Lower leg skin (tissue), 4 donors: ENCODE results near the gene PLOD1. TPM values are rescaled to one million over a fixed set of nuclear protein-coding genes. Genes with fewer than 3 reads are reported as not detected.

ENCODE experiments used
- DNase-seq, 2 donors: peaks; one replicate each; pipeline ENCODE4 v3.0.0-alpha.2; 2019; ENCODE audit warnings: low spot score in 2 of 2
- H3K4me3 ChIP-seq: fragments of 200-600 bp; sonication (generic); 2 replicates; pipeline ENCODE4 v1.5.1; 2017; ENCODE audit warnings: mild to moderate bottlenecking, low read depth; ENCODE audit not compliant: poor library complexity, severe bottlenecking
- POLR2A ChIP-seq, 2 donors: fragments of 450-650 bp; IDR thresholded peaks; one replicate each; pipeline ENCODE4 v1.6.1; 2016 to 2017; ENCODE audit warnings: antibody characterized with exemption in 2 of 2, mild to moderate bottlenecking in 1 of 2, moderate library complexity in 1 of 2
- WGBS, 2 donors: methylation state at CpG; one replicate each; pipeline ENCODE4 v1.1.5; 2018; 5-methylcytosine and 5-hydroxymethylcytosine counted together
- intact Hi-C: fragments of 100-400 bp; cut with DNase I; formaldehyde crosslinking; loops from one replicate; pipeline ENCODE4 v1.15.0; 2023; ENCODE audit warnings: low total_unique reads
- total RNA-seq, 4 donors: library from RNA; depleted of rRNA; stranded (reverse); fragments of >200 nt; gene quantifications; one replicate each; pipeline ENCODE4 v1.1.0, GENCODE V29; 2016
- TF ChIP-seq, protein P1 (sequence below), 3 donors: fragments of 450-650 bp; IDR thresholded peaks; one replicate each; pipeline ENCODE4 v1.5.1; 2016; ENCODE audit warnings: antibody characterized with exemption in 3 of 3, mild to moderate bottlenecking in 3 of 3, moderate library complexity in 2 of 3

Gene PLOD1
- total RNA-seq, 4 donors from 2014 or later: 26.5 to 54.0 (median 41.3) TPM

DNA sequence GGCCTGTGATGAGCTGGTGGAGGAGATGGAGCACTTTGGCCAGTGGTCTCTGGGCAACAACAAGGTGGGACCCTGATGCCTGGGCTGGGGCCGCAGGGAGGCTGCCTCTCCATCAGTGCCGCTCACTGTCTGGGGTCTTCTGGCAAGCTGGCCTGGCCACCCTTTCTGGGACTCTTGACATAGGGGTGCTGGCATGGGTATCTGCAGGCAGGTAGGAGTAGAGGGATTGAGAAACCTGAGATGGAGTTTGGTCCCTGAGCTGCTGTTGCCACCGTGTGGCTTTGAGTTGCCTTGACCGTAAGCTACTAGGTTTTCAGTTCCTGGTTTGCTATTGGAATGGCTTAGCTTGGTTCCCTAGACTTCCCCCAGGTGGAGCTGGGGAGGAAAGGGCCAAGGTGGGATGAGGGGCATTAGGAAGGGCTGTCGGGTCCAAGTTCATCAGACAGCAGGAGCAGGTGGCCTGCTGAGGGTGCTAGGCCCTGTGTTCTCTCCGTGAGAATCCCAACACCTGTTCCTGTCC lies 32.6 kb downstream of the PLOD1 start:
- TF ChIP-seq, protein P1, sequence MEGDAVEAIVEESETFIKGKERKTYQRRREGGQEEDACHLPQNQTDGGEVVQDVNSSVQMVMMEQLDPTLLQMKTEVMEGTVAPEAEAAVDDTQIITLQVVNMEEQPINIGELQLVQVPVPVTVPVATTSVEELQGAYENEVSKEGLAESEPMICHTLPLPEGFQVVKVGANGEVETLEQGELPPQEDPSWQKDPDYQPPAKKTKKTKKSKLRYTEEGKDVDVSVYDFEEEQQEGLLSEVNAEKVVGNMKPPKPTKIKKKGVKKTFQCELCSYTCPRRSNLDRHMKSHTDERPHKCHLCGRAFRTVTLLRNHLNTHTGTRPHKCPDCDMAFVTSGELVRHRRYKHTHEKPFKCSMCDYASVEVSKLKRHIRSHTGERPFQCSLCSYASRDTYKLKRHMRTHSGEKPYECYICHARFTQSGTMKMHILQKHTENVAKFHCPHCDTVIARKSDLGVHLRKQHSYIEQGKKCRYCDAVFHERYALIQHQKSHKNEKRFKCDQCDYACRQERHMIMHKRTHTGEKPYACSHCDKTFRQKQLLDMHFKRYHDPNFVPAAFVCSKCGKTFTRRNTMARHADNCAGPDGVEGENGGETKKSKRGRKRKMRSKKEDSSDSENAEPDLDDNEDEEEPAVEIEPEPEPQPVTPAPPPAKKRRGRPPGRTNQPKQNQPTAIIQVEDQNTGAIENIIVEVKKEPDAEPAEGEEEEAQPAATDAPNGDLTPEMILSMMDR (IDR thresholded peaks at IDR 0.05): no peak
- TF ChIP-seq POLR2A (IDR thresholded peaks at IDR 0.05): no peak
- intact Hi-C loops: loop anchor here (5.0 kb wide), 1 partner anchor 125 kb away; no protein-coding TSS in a partner anchor
- 44 to 65% methylated on average over 6 of the region's 6 CpGs for WGBS, 2 donors
- DNase-seq: no peak
- H3K4me3 ChIP-seq: no peak overlapping the region

DNA sequence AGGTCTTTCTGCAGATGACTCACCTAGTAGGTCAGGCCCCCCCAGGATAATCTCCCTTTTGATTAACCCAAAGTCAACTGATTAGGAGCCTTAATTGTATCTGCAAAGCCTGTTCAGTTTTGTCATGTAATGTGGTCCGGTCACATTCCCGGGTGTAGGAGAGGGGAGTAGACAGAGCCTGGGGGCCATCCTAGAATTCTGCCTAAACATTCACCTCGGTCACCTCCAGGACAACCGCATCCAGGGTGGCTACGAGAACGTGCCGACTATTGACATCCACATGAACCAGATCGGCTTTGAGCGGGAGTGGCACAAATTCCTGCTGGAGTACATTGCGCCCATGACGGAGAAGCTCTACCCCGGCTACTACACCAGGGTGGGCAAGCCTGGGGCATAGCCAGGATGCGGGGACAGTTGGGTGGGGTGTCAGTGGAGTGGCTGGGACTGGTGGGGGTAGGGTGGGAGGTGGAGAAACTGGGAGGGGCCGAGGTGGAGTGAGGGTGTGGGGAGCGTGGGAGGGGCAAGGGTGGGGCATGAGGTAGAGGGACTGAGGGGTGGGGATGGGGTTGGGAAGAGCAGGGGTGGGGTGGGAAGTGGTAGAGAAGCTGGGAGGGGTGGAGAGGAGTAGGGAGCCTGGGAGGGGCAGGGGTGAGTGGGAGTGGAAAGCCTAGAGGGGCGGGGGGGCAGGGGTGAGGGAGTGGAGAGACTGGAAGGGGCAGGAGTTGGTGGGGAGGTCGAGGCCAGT lies 36.1 kb downstream of the PLOD1 start:
- TF ChIP-seq, protein P1 (IDR thresholded peaks at IDR 0.05): no peak
- no peak for TF ChIP-seq POLR2A (IDR thresholded peaks at IDR 0.05)
- no peak for DNase-seq
- intact Hi-C loops: no loop called here
- WGBS, 2 donors: 59 to 66% methylated on average over 13 to 16 of the region's 17 CpGs
- H3K4me3 ChIP-seq: no peak overlapping the region

DNA sequence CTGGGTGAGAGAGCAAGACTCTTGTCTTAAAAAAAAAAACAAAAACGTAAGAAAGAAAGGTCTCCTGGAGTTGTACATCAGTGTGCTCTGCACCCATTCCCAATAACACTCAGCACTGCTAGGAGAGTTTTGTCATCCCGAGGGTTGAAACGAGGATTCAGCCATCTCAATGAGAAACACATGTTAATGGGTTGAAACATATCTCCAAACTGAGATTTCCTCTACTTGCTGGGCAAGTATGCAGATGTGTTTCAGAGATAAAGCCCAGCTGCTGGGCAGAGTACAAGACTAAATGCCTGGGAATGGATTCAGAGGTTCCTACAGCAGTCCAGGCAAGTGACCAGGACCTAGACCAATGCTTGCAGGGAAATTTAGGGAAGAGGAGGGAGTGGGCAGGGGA lies 43.1 kb downstream of the PLOD1 start:
- intact Hi-C loops: no loop called here
- no peak for DNase-seq
- no peak for TF ChIP-seq POLR2A (IDR thresholded peaks at IDR 0.05)
- H3K4me3 ChIP-seq: no peak overlapping the region
- 26 to 31% methylated on average over 3 of the region's 3 CpGs for WGBS, 2 donors

DNA sequence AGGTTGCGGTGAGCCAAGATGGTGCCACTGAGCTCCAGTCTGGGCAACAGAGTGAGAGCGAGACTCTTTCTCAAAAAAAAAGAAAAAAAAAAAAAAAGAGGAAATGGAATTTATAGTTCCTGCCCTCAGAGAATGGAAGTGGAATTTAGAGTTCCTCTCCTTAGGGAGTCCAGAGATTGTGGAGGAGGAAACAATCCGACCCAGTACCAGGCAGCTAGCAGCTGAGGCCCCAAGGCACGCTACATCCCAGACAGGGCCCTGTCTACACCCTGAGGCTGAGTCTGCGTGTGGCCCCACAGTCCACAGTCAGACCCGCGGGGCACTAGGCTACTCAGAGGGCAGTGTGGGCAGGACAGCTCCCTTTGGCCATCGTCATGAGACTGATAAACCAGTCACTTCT lies 43.8 kb downstream of the PLOD1 start:
- no peak overlapping the region for H3K4me3 ChIP-seq
- intact Hi-C loops: no loop called here
- 71 to 76% methylated on average over 8 of the region's 8 CpGs for WGBS, 2 donors
- TF ChIP-seq, protein P1 (IDR thresholded peaks at IDR 0.05): no peak
- TF ChIP-seq POLR2A (IDR thresholded peaks at IDR 0.05): no peak
- no peak for DNase-seq

DNA sequence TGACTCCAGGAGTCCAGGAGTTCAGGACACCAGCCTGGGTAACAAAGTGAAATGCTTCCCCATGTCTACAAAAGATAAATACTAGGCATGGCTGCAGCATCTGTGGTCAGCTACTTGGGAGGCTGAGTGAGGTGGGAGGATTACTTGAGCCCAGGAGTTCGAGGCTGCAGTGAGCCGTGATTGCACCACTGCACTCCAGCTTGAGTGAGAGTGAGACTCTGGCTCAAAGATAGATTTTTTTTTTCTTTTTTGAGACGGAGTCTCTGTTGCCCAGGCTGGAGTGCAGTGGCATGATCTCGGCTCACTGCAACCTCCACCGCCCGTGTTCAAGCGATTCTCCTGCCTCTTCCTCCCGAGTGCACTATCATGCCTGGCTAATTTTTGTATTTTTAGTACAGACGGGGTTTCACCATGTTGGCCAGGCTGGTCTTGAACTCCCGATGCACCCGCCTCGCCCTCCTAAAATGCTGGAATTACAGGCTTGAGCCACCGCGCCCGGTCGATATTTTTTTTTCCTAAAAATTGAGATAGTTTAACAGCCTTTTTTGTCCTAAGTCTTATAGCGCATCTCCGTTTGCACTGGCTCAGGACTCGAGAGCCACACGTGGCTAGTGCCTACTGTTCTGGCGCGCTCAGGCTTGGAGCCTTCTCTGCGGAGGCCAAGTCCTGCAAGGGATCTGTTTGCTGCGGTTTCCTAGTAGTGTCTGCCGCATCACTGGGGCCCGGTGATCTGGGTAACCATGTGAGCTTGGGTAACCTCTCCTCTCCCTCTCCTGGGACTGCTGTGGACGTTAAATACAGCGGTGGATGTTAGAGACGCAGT lies 44.7 kb downstream of the PLOD1 start:
- no peak overlapping the region for H3K4me3 ChIP-seq
- 25 to 34% methylated on average over 29 of the region's 29 CpGs for WGBS, 2 donors
- intact Hi-C loops: no loop called here
- no peak for DNase-seq
- TF ChIP-seq POLR2A (IDR thresholded peaks at IDR 0.05): no peak
- TF ChIP-seq, protein P1 (IDR thresholded peaks at IDR 0.05): no peak
